Activated effector memory CD4-positive, alpha-beta T cell treated with anti-CD3 and anti-CD28 coated beads, Interleukin-2, amount 50 U/mL, for 16 hours (primary cell): ENCODE results near the gene COLEC11.
A peak's percentile ranks its signal among the peaks of the same experiment; 100 is the strongest.

Source experiments
- DNase-seq: peaks from one replicate; pipeline ENCODE4 v3.0.0-alpha.2; 2020

Gene COLEC11

DNA sequence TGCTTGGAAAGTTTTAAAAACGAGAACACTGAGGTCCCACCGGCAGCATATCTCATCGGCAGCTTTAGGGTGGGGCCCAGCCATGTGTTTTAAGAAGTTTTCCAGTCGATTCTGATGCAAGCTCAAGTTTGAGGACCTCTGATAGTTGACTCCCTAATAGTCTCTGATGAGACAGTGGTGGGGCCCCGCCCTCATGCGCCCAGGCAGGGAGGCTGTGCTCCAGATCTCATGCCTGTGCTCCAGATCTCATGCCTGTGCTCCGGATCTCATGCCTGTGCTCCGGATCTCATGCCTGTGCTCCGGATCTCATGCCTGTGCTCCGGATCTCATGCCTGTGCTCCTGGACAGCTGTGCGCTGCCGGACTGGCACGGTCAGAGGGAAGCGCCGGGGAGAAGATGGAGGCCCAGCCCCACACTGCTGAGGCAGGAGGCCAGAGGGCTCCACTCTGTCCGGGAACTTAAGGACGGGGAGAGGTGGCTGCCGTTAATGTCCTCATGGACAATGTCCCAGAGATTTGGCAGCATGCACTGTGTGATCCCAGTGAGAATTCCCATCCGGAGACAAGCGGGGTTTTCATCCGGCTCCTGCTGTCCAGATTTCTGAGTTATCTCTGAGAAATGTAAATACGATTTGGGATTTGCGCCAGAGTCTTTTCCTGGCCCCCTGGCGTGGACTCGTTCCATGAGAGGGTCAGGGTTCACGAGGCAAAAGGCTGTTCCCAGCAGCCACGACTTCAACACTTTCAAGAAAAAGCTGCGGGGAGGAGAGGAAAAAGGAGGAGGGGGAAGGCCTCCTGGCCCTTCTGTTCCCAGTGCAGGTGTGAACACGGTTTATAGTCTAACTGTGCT is 9.4 kb upstream of the COLEC11 start:
- DNase-seq: no peak

DNA sequence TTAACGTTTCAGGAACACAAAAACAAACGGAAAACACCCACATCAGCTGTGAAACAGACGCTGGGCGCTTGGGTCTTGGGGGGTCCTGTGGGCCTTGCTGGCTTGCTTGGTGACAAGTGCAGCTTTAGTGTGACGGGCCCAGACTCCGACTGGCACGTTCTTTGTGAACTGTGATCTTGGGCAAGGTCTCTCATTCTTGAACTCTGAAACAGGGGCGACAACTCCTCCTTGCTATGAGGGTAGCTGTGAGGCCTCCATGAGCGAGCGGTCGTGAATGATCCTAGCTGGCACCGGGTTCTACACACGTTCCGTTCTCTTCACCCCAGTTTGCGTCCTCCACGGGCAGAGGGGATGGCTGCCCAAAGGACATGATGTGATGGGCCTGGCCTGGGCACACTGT is 8.7 kb upstream of the COLEC11 start:
- no peak for DNase-seq

- no peak for DNase-seq
Observed at GRCh38 chr2:3587021-3587420, 7.9 kb upstream of the COLEC11 start.

GRCh38 chr2:3587432-3587831 is 7.5 kb upstream of the COLEC11 start:
- no peak for DNase-seq

DNA sequence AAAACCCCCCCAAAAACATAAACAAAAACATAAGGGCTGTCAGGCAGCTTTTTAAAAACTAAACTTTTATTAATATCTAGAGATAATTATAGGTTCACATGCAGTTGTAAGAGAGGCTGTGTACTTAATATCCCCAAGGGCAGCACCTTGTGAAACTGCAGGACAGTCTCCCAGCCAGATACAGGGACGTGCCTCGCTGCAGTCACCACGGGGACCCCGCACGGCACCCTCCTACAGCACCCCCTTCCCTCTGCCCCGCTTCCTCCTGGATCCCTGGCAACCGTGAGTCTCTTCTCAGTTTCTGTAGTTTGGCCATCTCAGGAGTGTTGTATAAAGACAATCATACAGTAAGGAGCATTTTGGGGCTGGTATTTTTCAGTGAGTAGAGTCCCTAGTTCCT is 6.8 kb upstream of the COLEC11 start:
- no peak for DNase-seq

GRCh38 chr2:3589086-3589485 is 5.8 kb upstream of the COLEC11 start:
- DNase-seq: no peak

DNA sequence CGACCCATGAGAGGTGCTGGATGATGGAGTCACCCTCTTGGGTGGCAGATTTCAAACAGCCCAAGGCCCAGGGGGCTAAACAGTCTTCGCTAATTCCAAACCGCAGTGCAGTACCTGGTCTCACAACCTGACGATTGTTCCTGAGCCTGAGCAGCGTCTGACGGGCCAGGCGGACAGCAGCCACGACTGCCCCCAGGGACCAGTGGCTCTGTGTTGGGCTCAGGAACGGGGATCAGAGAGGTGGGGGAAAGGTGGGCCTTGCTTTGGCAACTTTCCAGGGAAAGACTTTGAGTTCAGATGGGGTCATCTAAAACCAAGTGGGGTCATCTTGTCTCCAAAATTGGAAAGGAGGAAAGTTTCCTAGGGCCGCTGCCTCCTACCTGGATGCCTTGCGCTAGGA is 492 bp downstream of the COLEC11 start:
- peak; percentile 52 for DNase-seq

DNA sequence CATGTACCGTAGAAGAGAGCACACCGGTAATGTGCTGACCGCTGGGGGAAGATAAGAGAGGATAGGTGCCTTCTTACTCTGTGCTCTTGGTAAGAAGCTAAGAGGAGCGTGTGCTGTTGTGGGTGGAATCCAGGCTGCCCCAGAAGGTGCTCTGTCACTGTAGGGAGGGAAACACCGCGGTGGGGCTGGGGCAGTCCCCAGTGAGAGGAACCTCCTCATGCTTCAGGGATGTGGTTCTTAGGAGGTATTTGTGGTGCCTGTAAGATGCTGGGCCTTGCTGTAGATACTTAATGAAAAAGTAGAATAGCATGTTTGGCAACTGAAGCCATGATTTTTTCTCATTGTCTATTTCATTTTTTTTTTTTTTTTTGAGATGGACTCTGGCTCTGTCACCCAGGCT is 1.1 kb downstream of the COLEC11 start:
- peak; percentile 64 for DNase-seq

DNA sequence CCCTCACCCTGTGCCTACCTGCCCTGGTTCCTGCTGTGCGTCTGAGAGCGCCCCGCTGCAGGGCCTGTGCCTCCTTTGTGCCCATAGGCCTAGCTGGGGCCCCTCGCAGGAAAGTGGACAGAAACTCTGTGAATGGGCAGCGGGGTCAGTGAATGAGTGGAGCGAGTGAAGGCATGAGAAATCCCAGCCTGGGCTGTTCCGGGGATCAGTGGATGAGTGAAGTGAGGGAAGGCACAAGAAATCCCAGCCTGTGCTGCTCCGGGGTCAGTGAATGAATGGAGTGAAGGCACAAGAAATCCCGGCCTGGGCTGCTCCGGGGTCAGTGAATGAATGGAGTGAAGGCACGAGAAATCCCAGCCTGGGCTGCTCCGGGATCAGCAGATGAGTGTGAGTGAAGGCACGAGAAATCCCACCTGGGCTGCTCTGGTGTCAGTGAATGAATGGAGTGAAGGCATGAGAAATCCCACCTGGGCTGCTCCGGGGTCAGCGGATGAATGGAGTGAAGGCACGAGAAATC is 2.0 kb downstream of the COLEC11 start:
- DNase-seq: peak; percentile 52

DNA sequence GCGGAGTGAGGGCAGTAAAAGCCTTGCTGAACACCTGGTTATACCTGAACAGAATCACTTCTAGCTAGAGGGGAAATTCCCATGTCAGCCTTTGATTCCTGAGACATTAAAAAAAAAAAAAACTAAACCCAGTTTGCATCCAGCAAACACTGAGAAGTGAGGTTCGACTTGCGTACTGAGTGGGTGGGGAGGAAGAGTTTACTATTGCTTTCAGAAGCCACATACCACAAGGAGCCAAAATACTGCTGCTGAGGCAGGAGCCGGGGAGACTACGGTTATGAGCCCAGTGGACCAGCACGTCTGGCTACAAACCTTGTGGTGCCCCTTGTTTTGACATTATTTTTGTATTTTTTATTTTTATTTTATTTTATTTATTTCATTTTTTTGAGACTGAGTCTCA is 2.7 kb downstream of the COLEC11 start:
- DNase-seq: peak; percentile 54

- peak; percentile 42 for DNase-seq
Observed at GRCh38 chr2:3598197-3598910, 3.4 kb downstream of the COLEC11 start.

DNA sequence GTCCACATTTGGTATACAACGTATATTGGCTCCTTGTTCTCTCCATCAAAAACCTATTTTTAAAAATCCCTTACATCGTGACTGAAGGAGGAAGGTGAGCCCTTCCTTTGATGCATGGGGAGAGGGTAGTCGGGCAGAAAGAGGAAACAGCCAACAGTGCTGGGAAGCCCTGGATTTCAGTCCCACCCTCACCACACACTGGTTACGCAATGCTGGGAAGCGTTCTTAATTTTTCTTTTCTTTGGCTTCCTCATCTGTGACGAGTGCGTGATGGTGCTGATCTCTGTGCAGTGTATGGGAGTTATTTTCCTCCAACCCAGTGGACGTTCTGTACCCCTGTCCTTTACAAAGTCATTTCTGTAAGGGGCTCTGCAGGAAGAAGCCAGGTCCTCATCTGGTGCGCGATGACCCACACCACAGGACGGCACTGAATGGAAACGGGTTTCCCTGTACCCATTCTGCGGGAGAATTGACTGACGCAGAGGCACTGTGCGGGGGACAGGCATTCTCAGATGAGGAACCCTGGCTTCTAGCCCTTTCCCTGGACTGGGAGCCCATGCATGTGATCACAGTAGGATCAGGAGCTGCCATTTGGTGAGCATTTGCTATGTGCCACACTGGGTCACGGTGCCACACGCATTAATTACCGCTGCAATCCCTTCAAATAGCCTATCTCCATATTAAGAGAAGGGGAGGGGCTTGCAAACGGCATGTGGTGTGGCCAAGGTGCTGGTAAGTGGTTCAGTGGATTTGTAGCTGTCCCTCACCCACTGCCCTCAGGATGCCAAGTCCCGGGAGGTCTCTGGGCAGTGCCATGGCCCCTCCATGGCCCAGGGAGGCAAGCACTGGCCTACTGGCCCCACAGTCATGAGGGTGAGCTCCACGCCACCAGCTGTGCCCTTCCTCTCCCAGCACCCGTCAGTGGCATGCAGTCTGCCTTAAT is 4.3 kb downstream of the COLEC11 start:
- peak; percentile 56 for DNase-seq

DNA sequence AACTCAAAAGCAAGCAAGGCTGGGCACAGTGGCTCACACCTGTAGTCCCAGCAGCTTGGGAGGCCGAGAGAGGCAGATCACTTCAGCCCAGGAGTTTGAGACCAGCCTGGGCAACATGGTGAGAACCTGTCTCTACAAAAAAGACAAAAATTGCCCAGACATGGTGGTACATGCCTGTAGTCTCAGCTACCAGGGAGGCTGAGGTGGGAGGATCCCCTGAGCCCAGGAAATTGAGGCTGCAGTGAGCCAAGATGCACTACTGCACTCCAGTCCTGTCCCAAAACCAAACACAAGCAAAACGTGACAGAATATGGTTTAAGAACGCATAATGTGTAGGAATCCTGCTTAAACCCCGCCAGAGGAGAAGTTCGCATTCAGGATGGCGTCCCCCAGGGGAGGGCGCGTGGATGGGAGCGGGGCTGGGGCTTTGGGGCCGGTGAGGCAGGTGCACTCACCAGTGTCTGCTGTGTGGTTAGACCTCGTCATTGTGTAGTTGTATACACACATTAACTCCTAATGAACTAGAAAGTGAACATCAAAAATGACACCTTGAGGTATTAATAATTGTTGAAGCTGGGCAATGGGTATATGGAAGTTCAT is 5.4 kb downstream of the COLEC11 start:
- no peak for DNase-seq

GRCh38 chr2:3601561-3602271 is 6.8 kb downstream of the COLEC11 start:
- DNase-seq: no peak

GRCh38 chr2:3602553-3603339 is 7.8 kb downstream of the COLEC11 start:
- no peak for DNase-seq

DNA sequence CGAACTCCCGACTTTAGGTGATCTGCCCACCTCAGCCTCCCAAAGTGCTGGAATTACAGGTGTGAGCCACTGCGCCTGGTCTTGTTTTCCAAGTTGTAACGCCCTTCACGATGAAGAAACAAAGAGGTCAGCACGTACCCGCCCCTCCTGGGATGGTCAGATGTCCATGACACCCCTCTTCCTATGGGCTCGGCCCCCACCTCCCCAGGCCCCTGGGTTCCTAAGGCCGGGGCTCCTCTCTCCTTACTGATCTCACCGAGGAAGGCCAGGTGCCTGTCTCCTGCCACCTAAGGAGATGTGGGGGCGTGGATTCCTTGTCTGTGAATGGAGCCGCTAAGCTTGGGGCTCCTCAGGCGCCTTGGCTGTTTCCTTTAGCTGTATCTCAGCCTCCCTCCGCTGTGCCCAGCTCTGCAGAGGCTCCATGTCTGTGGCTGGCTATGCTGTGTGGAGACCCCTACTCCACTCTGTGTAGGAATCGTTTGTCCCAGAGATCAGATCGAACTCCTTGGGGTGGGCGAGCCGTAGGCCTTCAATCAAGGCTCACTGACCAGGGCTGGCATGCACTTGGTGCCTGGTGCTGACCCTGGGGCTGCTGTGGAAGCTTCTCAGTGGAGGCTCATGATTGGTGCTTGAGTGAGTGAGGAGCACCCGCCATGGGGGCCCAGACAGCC is 8.8 kb downstream of the COLEC11 start:
- no peak for DNase-seq

- DNase-seq: peak; percentile 38
Observed at GRCh38 chr2:3604207-3604877, 9.4 kb downstream of the COLEC11 start.

GRCh38 chr2:3604991-3605961 is 10.4 kb downstream of the COLEC11 start:
- peak; percentile 55 for DNase-seq

DNA sequence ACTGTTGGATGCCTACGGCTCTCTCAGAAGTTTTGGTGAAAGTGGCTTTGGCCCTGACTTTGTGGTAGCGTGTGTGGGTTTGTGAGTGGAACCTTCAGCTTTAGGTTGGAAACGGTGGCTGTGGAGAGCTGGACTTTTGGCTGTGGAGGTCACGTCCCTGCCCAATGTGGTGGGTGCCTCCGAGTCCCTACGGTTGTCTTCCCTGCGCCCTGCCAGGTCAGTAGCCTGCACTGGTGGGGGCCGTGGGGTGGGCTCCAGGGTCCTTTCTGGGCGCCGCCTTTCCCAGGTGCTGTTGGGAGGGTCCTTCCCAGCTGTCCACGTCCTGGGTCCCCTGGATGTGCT is 11.1 kb downstream of the COLEC11 start:
- DNase-seq: peak; percentile 50
